Endothelial cell (in vitro differentiated cells): ENCODE measurements around the gene RUNX2. TPM values are rescaled to one million over a fixed set of nuclear protein-coding genes. Genes with fewer than 3 reads are reported as not detected.

Experiments
- DNase-seq: peaks from one replicate; pipeline ENCODE4 v3.0.0; 2021; ENCODE audit warnings: low spot score
- H3K27ac Mint-ChIP-seq: one replicate; pipeline ENCODE4 v1.8.0; 2021; ENCODE audit warnings: mixed read lengths, inconsistent platforms; ENCODE audit not compliant: unreplicated experiment
- H3K27me3 Mint-ChIP-seq: one replicate; pipeline ENCODE4 v1.8.0; 2021; ENCODE audit warnings: mild to moderate bottlenecking, moderate library complexity, mixed read lengths, inconsistent platforms; ENCODE audit not compliant: unreplicated experiment
- H3K36me3 Mint-ChIP-seq: one replicate; pipeline ENCODE4 v1.8.0; 2021; ENCODE audit warnings: mild to moderate bottlenecking, low read depth, mixed read lengths, inconsistent platforms; ENCODE audit not compliant: unreplicated experiment
- H3K4me1 Mint-ChIP-seq: one replicate; pipeline ENCODE4 v1.8.0; 2021; ENCODE audit warnings: mild to moderate bottlenecking, mixed read lengths, inconsistent platforms; ENCODE audit not compliant: unreplicated experiment
- H3K4me3 Mint-ChIP-seq: one replicate; pipeline ENCODE4 v1.8.0; 2021; ENCODE audit warnings: mild to moderate bottlenecking, mixed read lengths, inconsistent platforms; ENCODE audit not compliant: unreplicated experiment
- H3K9me3 Mint-ChIP-seq: one replicate; pipeline ENCODE4 v1.8.0; 2021; ENCODE audit warnings: mixed read lengths, inconsistent platforms; ENCODE audit not compliant: unreplicated experiment
- CTCF ChIP-seq: fragments of 200-600 bp; sonication (generic); IDR thresholded peaks from one replicate; pipeline ENCODE4 v1.5.0; 2021; ENCODE audit warnings: antibody characterized with exemption; ENCODE audit not compliant: unreplicated experiment
- total RNA-seq: library from RNA; stranded (reverse); fragmentation: NEBNext Ultra II Directional; extraction: Animal tissue kit (Norgen Biotek cat#: 25700); gene quantifications from one replicate; pipeline ENCODE4 v1.2.1, GENCODE V29; 2021; ENCODE audit not compliant: unreplicated experiment

Gene RUNX2
- total RNA-seq, 1 donor from 2014 or later, result 1.8 TPM

GRCh38 chr6:45597424-45597823 lies 269.3 kb downstream of the RUNX2 start:
- no peak for DNase-seq
- Mint-ChIP-seq H3K36me3 (no peaks in the 10 kb centered on the region), H3K4me3 (no peak overlapping the region), H3K27me3 (peaks cover 3% of the 10 kb centered on the region), H3K27ac (no peak overlapping the region), H3K4me1 (peaks cover 7% of the 10 kb centered on the region), H3K9me3 (no peaks in the 10 kb centered on the region)
- no peak for TF ChIP-seq CTCF

- TF ChIP-seq CTCF, result no peak
- no peaks in the 10 kb centered on the region for H3K9me3 Mint-ChIP-seq
- H3K4me1 Mint-ChIP-seq, result peaks cover 7% of the 10 kb centered on the region
- no peak overlapping the region for H3K4me3 Mint-ChIP-seq
- no peak overlapping the region for H3K27ac Mint-ChIP-seq
- DNase-seq, result no peak
- no peaks in the 10 kb centered on the region for H3K36me3 Mint-ChIP-seq
- peaks cover 3% of the 10 kb centered on the region for H3K27me3 Mint-ChIP-seq
These were observed 270.9 kb downstream of the RUNX2 start for GRCh38 chr6:45599053-45599452.

GRCh38 chr6:45605971-45606370 lies 277.8 kb downstream of the RUNX2 start:
- Mint-ChIP-seq H3K9me3 (no peaks in the 10 kb centered on the region), H3K4me1 (peaks cover 8% of the 10 kb centered on the region), H3K4me3 (no peak overlapping the region), H3K27ac (no peak overlapping the region), H3K27me3 (no peaks in the 10 kb centered on the region), H3K36me3 (no peaks in the 10 kb centered on the region)
- no peak for TF ChIP-seq CTCF
- DNase-seq, result no peak

GRCh38 chr6:45606831-45607400 lies 278.8 kb downstream of the RUNX2 start:
- Mint-ChIP-seq H3K27ac (no peak overlapping the region), H3K4me1 (peaks cover 4% of the 10 kb centered on the region), H3K27me3 (no peaks in the 10 kb centered on the region), H3K9me3 (no peaks in the 10 kb centered on the region), H3K4me3 (no peak overlapping the region), H3K36me3 (no peaks in the 10 kb centered on the region)
- no peak for TF ChIP-seq CTCF
- no peak for DNase-seq

GRCh38 chr6:45607798-45608197 lies 279.7 kb downstream of the RUNX2 start:
- H3K9me3 Mint-ChIP-seq, result no peaks in the 10 kb centered on the region
- H3K27me3 Mint-ChIP-seq, result no peaks in the 10 kb centered on the region
- TF ChIP-seq CTCF, result no peak
- H3K4me1 Mint-ChIP-seq, result peaks cover 4% of the 10 kb centered on the region
- H3K4me3 Mint-ChIP-seq, result no peak overlapping the region
- H3K36me3 Mint-ChIP-seq, result no peaks in the 10 kb centered on the region
- no peak overlapping the region for H3K27ac Mint-ChIP-seq
- no peak for DNase-seq
